ENCODE measurements around the gene TARBP2.

GRCh38 chr12:53461059-53461458 is 40.0 kb upstream of the TARBP2 start:
- TF ChIP-seq CTCF (IDR thresholded peaks at IDR 0.05): no peak
- TF ChIP-seq EP300 (IDR thresholded peaks at IDR 0.05): no peak
- TF ChIP-seq POLR2AphosphoS5 (IDR thresholded peaks at IDR 0.05): no peak
